ENCODE measurements around the gene SIK3.

Gene SIK3

GRCh38 chr11:116951762-116952161, 146.5 kb downstream of the SIK3 start:
- Histone ChIP-seq H3F3A (ENCODE audit: insufficient read depth, low read length) (peaks cover 9% of the 10 kb centered on the region), H3K9me3 (replicated peaks; ENCODE audit: insufficient read depth, low read length) (no peaks in the 10 kb centered on the region), H3K9ac (ENCODE audit: low read length) (no peak overlapping the region), H3K27me3 (replicated peaks; ENCODE audit: insufficient read depth, low read length) (no peaks in the 10 kb centered on the region), H3K4me3 (ENCODE audit: low read length) (no peak overlapping the region), H3K4me1 (ENCODE audit: low read length) (peaks cover 20% of the 10 kb centered on the region), H3K79me2 (ENCODE audit: low read length) (peaks cover 27% of the 10 kb centered on the region), H3K9me2 (replicated peaks; ENCODE audit: insufficient read depth, low read length) (no peaks in the 10 kb centered on the region), H2AFZ (ENCODE audit: low read length) (no peak overlapping the region), H3K27ac (ENCODE audit: low read length) (no peak overlapping the region), H4K20me1 (ENCODE audit: insufficient read depth, low read length) (no peaks in the 10 kb centered on the region), H3K4me2 (ENCODE audit: low read depth, low read length) (no peak overlapping the region), H3K36me3 (replicated peaks; ENCODE audit: insufficient read depth, low read length) (no peaks in the 10 kb centered on the region; the same call in 1 of the 2 replicates)
- TF ChIP-seq EZH2 (optimal IDR thresholded peaks at IDR 0.05; ENCODE audit: low read depth, low read length) (no peak), EZH2phosphoT487 (IDR thresholded peaks at IDR 0.05; ENCODE audit: low read length) (no peak), CTCF (IDR thresholded peaks at IDR 0.05; ENCODE audit: low read length) (no peak)
- no peak for DNase-seq

- Histone ChIP-seq H3K36me3 (replicated peaks; ENCODE audit: insufficient read depth, low read length) (no peaks in the 10 kb centered on the region; the same call in 1 of the 2 replicates), H3K4me1 (ENCODE audit: low read length) (peaks cover 8% of the 10 kb centered on the region), H3K9ac (ENCODE audit: low read length) (no peak overlapping the region), H3K4me3 (ENCODE audit: low read length) (no peak overlapping the region), H3F3A (ENCODE audit: insufficient read depth, low read length) (no peaks in the 10 kb centered on the region), H3K9me2 (replicated peaks; ENCODE audit: insufficient read depth, low read length) (no peaks in the 10 kb centered on the region), H3K9me3 (replicated peaks; ENCODE audit: insufficient read depth, low read length) (no peaks in the 10 kb centered on the region), H3K27ac (ENCODE audit: low read length) (no peak overlapping the region), H3K4me2 (ENCODE audit: low read depth, low read length) (no peak overlapping the region), H2AFZ (ENCODE audit: low read length) (no peak overlapping the region), H3K79me2 (ENCODE audit: low read length) (peaks cover 23% of the 10 kb centered on the region), H4K20me1 (ENCODE audit: insufficient read depth, low read length) (no peaks in the 10 kb centered on the region), H3K27me3 (replicated peaks; ENCODE audit: insufficient read depth, low read length) (no peaks in the 10 kb centered on the region)
- TF ChIP-seq EZH2 (optimal IDR thresholded peaks at IDR 0.05; ENCODE audit: low read depth, low read length) (no peak), CTCF (IDR thresholded peaks at IDR 0.05; ENCODE audit: low read length) (no peak)
- no peak for DNase-seq
Observed at GRCh38 chr11:116950210-116950609, 148.0 kb downstream of the SIK3 start.

GRCh38 chr11:116948391-116948790, 149.8 kb downstream of the SIK3 start:
- TF ChIP-seq CTCF (IDR thresholded peaks at IDR 0.05; ENCODE audit: low read length): no peak
- no peak for TF ChIP-seq EZH2phosphoT487 (IDR thresholded peaks at IDR 0.05; ENCODE audit: low read length)
- no peak for TF ChIP-seq EZH2 (optimal IDR thresholded peaks at IDR 0.05; ENCODE audit: low read depth, low read length)
- Histone ChIP-seq H3K9me2 (replicated peaks; ENCODE audit: insufficient read depth, low read length) (no peaks in the 10 kb centered on the region), H3K79me2 (ENCODE audit: low read length) (peaks cover 14% of the 10 kb centered on the region), H3F3A (ENCODE audit: insufficient read depth, low read length) (no peaks in the 10 kb centered on the region), H3K36me3 (replicated peaks; ENCODE audit: insufficient read depth, low read length) (no peaks in the 10 kb centered on the region; the same call in 1 of the 2 replicates), H3K4me1 (ENCODE audit: low read length) (no peaks in the 10 kb centered on the region), H2AFZ (ENCODE audit: low read length) (no peak overlapping the region), H3K27ac (ENCODE audit: low read length) (no peak overlapping the region), H3K4me2 (ENCODE audit: low read depth, low read length) (no peak overlapping the region), H4K20me1 (ENCODE audit: insufficient read depth, low read length) (no peaks in the 10 kb centered on the region), H3K9ac (ENCODE audit: low read length) (no peak overlapping the region), H3K27me3 (replicated peaks; ENCODE audit: insufficient read depth, low read length) (no peaks in the 10 kb centered on the region), H3K9me3 (replicated peaks; ENCODE audit: insufficient read depth, low read length) (no peaks in the 10 kb centered on the region), H3K4me3 (ENCODE audit: low read length) (no peak overlapping the region)
- DNase-seq: no peak

All from MM.1S (cell line).